DOHH2 (cell line): ENCODE data around the gene SLITRK3.

ENCODE experiments used
- CTCF ChIP-seq: fragments of 200-600 bp; sonication (generic); IDR thresholded peaks from one replicate; pipeline ENCODE4 v1.5.1; 2014; ENCODE audit warnings: antibody characterized with exemption, mild to moderate bottlenecking, low read depth, low read length; ENCODE audit not compliant: poor library complexity, severe bottlenecking
- EZH2phosphoT487 ChIP-seq: fragments of 200-600 bp; sonication (generic); IDR thresholded peaks from 2 replicates; pipeline ENCODE4 v1.6.1; 2017; ENCODE audit warnings: borderline replicate concordance, mild to moderate bottlenecking, antibody characterized with exemption, low read length, moderate library complexity, mixed read lengths

GRCh38 chr3:165197481-165197800 is 1.3 kb upstream of the SLITRK3 start:
- TF ChIP-seq EZH2phosphoT487 (no peak), CTCF (no peak)
